ENCODE results near the gene CES4A.
"Not testable (repeated sequence)": the region's sequence is repeated elsewhere in the genome, so short reads cannot be mapped to it uniquely, and the experiment has no call there.

Gene CES4A

GRCh38 chr16:66958857-66959703 is 29.3 kb upstream of the CES4A start:
- no peak for DNase-seq

- DNase-seq: no peak
Measured at GRCh38 chr16:66959704-66960161, 28.7 kb upstream of the CES4A start.

- DNase-seq: no peak
Measured at GRCh38 chr16:66960270-66960669, 28.1 kb upstream of the CES4A start.

- peak; percentile 65 for DNase-seq
Measured at GRCh38 chr16:66961065-66961744, 27.2 kb upstream of the CES4A start, which contains the start of gene CES3. CES3 (plus strand) TSS chr16:66961266; CDS start chr16:66961308, 42 bp downstream.

DNA sequence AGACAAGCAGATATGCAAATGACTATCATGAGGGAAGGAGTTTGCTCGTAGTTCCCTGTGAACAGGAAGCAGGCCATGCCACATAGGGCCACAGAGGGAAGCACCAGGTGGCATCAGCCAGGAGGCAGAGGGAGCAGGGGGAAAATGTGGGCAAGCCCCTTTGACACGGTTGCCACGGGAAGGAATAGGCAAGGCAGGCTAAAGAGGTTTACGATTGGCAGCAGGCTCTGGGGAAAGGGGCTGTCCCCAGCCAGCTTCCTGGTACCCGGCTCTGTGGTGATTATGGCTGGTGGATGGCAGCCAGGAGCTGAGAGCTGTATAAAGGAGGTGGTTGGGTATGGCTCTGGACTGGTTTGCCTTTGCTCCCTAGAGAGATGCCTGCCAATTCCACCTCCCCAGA is 26.5 kb upstream of the CES4A start:
- DNase-seq: no peak

GRCh38 chr16:66964049-66964448 is 24.3 kb upstream of the CES4A start:
- DNase-seq: no peak

DNA sequence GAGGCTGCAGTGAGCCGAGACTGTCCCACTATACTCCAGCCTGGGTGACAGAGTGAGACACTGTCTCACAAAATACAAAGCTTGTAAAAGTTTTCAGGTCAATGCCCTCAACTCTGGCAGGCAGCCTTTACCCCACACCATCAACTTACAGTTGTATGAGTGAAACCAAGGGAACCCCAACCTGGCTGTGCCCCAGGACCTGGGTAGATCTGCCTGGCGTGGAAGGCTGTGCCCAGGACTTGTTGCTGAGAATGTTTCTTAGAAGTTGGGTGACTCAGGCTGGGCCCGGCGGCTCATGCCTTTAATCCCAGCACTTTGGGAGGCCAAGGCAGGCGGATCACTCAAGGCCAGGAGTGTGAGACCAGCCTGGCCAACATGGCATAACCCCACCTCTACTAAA is 19.5 kb upstream of the CES4A start:
- DNase-seq: no peak

DNA sequence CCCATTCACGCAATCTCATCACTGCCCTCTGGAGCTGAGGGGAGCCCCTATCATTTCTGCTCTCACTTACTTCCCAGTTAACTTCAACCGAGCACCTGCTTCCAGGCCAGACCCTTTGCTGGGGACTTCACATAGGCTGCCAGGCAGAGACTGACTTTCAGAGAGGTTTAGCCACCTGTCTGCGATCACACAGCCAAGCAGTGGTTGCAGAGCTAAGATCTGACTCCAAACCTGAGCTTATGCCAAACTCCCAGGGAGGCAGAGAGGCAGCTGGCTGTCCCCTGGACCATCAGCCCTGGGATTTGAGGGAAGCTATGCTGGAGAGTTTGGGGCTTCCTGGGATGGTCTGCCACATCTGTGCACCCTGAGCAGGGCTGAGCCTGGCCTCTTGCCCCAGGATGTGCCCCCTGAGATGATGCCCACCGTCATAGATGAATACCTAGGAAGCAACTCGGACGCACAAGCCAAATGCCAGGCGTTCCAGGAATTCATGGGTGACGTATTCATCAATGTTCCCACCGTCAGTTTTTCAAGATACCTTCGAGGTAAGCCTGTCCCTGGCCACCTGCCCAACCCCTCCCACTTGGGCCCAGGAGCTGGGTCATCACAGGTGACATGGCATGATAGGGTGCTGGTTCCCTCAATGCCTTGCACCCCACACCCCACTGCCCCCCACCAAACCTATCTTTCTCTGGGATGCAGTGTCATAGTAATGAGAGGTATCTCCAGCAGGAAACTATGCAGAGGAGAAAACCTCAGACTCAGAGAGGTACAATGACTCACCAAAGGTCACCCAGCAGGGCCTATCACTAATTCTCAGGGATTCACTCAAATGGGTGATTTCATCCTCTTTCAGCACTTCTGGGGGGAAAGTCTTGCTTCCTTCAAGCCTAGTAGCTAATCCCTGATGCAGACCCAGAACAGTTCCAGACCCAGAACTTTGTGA is 17.3 kb upstream of the CES4A start:
- no peak for DNase-seq

GRCh38 chr16:66972983-66973382 is 15.4 kb upstream of the CES4A start:
- no peak for DNase-seq

GRCh38 chr16:66973716-66974115 is 14.7 kb upstream of the CES4A start:
- DNase-seq: no peak

DNA sequence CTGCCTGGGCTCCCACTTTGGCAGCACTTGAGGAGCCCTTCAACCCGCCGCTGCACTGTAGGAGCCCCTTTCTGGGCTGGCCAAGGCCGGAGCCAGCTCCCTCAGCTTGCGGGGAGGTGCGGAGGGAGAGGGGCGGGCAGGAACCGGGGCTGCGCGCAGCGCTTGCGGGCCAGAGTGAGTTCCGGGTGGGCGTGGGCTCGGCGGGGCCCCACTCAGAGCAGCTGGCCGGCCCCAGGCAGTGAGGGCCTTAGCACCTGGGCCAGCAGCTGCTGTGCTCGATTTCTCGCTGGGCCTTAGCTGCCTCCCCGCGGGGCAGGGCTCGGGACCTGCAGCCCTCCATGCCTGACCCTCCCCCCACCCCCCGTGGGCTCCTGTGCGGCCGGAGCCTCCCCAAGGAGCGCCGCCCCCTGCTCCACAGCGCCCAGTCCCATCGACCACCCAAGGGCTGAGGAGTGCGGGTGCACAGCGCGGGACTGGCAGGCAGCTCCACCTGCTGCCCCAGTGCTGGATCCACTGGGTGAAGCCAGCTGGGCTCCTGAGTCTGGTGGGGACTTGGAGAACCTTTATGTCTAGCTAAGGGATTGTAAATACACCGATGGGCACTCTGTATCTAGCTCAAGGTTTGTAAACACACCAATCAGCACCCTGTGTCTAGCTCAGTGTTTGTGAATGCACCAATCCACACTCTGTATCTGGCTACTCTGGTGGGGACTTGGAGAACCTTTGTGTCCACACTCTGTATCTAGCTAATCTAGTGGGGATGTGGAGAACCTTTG is 14.0 kb upstream of the CES4A start:
- DNase-seq: not testable (repeated sequence)

- DNase-seq: peak; percentile 74
Measured at GRCh38 chr16:66974932-66975246, 13.5 kb upstream of the CES4A start.

- no peak for DNase-seq
Measured at GRCh38 chr16:66975302-66975893, 13.0 kb upstream of the CES4A start.

DNA sequence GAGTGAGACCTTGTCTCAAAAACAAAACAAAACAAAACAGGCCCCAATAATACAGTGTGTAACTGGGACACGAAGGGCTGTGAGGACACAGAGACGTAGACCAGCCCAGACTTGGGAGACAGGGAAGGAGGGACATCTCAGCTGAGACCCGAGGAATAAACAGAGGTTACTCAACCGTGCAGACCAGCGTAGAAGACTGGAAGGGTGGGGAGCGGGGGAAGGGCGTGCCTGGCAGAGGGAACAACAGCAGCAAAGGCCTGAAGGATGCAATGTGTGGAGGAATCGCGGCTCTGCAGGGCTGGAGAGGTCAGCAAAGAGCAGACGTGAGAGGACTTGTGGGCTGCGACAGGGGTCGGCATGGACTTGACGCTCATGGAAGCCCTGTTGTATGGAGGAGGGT is 11.6 kb upstream of the CES4A start:
- DNase-seq: no peak

- peak; percentile 87 for DNase-seq
Measured at GRCh38 chr16:66977341-66978113, 10.9 kb upstream of the CES4A start.

GRCh38 chr16:66979011-66979717 is 9.2 kb upstream of the CES4A start:
- no peak for DNase-seq

DNA sequence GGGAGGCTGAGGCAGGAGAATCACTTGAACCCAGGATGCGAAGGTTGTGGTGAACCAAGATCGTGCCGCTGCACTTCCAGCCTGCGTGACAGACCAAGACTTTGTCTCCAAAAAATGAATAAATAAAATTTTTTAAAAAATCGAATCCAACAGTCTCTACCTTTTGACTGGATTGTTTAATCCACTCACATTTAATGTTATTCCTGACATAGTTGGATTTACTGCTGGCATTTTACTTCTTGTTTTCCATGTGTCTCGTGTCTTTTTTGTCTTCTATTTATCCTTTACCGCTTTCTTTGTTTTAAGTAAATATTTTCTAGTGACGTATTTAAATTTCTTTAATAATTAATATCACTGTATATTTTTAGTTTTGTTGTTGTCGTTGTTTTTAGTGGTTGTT is 5.4 kb upstream of the CES4A start:
- no peak for DNase-seq

DNA sequence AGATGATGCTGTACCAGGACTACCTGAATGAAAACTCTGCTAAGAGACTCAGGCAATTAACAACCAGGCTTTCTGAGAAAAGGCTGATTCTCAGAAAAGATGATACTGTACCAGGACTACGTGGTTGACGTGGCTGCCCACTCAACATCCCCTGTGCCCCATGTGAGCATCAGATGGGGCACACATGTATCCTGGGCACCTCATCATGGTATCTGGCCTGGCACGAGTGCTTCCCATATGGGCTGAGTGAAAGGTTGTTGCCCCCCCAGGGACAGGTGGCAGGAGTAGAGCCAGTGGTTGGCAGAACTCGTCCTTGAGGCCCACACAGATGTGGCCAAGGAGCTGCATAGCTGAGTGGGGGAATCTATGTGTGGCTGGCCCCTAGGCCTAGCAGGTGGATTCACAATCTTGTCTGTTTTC is 3.5 kb upstream of the CES4A start:
- peak; percentile 19 for DNase-seq

DNA sequence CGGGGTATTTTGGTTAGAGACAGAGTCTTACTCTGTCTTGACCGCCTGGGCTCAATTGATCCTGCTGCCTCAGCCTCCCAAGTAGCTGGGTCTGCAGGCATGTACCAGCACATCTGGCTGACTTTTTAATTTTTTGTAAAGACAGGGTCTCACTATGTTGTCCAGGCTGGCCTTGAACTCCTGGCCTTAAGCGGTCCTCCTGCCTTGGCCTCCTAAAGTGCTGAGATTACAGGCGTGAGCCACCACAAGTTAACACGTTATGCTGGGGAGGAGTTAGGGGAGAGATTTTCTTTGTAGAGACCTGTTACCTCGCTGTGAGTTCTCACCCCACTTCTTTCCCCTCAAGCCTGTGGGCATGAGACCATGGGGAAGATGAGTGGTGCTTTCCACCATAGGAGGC is 1.8 kb upstream of the CES4A start:
- DNase-seq: no peak

DNA sequence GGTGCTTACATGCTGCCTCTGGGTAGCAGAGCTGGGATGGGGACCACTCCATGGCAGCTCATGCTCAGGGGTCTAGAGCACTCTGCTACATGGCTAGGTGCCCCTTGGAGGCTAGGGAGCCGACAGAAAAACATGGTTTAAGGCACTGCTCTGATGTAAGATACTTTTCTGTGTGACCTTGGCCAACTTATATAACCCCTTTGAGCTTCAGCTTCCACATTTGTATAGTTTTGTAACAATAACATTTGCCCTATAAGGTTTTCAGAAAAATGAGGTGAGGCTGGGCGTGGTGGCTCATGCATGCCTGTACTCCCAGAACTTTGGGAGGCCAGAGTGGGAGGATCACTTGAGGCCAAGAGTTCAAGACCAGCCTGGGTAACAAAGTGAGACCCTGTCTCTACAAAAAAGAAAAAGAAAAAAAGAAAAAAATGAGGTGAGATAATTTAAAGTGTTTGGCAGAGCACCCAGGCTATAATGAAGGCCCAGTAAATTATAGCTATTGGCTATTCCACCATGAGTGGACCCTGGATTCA is 3.2 kb downstream of the CES4A start:
- DNase-seq: no peak

All from CD4-positive, alpha-beta T cell treated with Interleukin-10 for 1 hour (primary cell).